ENCODE data around the gene ZSCAN30. TPM values are rescaled to one million over a fixed set of nuclear protein-coding genes. Genes with fewer than 3 reads are reported as not detected.

The ZSCAN30 gene
- total RNA-seq (10 to 100 TPM; 24.8 to 28.4 TPM), polyA plus RNA-seq (1 to 10 TPM; 4.3 to 7.5 (median 5.2) TPM), total RNA-seq (11.8 to 37.5 (median 21.1) reads per million in 6 experiments)

- Mint-ChIP-seq H3K4me3 (peak within 1 kb of the TSS; percentile 91 to 100 (median 99)), H3K4me1 (peaks cover 32 to 80% (median 76%) of the 10 kb centered on the region in 4 donors), H3K9me3 (peaks cover 0 to 13% (median 2%) of the 10 kb centered on the region in 9 donors), H3K36me3 (peaks cover 9 to 29% (median 25%) of the 10 kb centered on the region in 3 donors), H3K27me3 (peaks cover 0 to 1% (median 0%) of the 10 kb centered on the region in 5 donors), H3K27ac (peak within 1 kb of the TSS; percentile 96 to 100 (median 99))
- peak; percentile 94 for ATAC-seq
- peak; percentile 92 to 97 (median 94) for DNase-seq
- POLR2A ChIA-PET = interaction anchor here (0.6 to 3.6 kb wide), 9 partner anchors 10 to 313 kb away, joined by 3 to 59 read pairs (median 4); partner anchors contain the start of genes INO80C, ZNF24 and ZNF397
Measured at GRCh38 chr18:35290094-35290735, at the start of gene ZSCAN30. Gene ZSCAN30 (minus strand): TSS chr18:35290229. CDS start chr18:35264352, 25,877 bp downstream.

- ATAC-seq (no peak), DNase-seq (no peak)
- H3K27ac Mint-ChIP-seq = peak overlapping the region in 1 of 10 donors; percentile 35
- H3K36me3 Mint-ChIP-seq = peaks cover 5 to 88% (median 50%) of the 10 kb centered on the region in 3 donors
- no peaks in the 10 kb centered on the region for H3K27me3 Mint-ChIP-seq
- peaks cover 0 to 2% (median 0%) of the 10 kb centered on the region in 9 donors for H3K9me3 Mint-ChIP-seq
- H3K4me3 Mint-ChIP-seq = no peak overlapping the region
- POLR2A ChIA-PET = no interaction called here
- H3K4me1 Mint-ChIP-seq = peaks cover 27 to 70% (median 61%) of the 10 kb centered on the region in 4 donors
Measured at GRCh38 chr18:35337286-35337685, 47.3 kb upstream of the ZSCAN30 start.

GRCh38 chr18:35335866-35336265, 45.8 kb upstream of the ZSCAN30 start:
- ATAC-seq = no peak
- Mint-ChIP-seq H3K4me3 (peak overlapping the region in 1 of 10 donors; percentile 56), H3K27ac (peak overlapping the region in 4 of 10 donors; percentile 32 to 64 (median 56)), H3K4me1 (peaks cover 25 to 61% (median 54%) of the 10 kb centered on the region in 4 donors), H3K36me3 (peaks cover 5 to 83% (median 50%) of the 10 kb centered on the region in 3 donors), H3K9me3 (peaks cover 0 to 2% (median 0%) of the 10 kb centered on the region in 9 donors), H3K27me3 (no peaks in the 10 kb centered on the region)
- POLR2A ChIA-PET = no interaction called here
- DNase-seq = no peak

GRCh38 chr18:35334821-35335220, 44.8 kb upstream of the ZSCAN30 start:
- Mint-ChIP-seq H3K36me3 (peaks cover 5 to 73% (median 50%) of the 10 kb centered on the region in 3 donors), H3K9me3 (peaks cover 0 to 2% (median 0%) of the 10 kb centered on the region in 9 donors), H3K4me1 (peaks cover 22 to 53% (median 46%) of the 10 kb centered on the region in 4 donors), H3K27ac (peak overlapping the region in 5 of 10 donors; percentile 39 to 81 (median 52)), H3K27me3 (no peaks in the 10 kb centered on the region), H3K4me3 (peak overlapping the region in 1 of 10 donors; percentile 13)
- no peak for DNase-seq
- no peak for ATAC-seq
- POLR2A ChIA-PET = interaction anchor here (1.2 kb wide), 1 partner anchor 68 kb away, joined by 4 read pairs; no protein-coding TSS in a partner anchor

GRCh38 chr18:35334212-35334611, 44.2 kb upstream of the ZSCAN30 start:
- Mint-ChIP-seq H3K9me3 (peaks cover 0 to 2% (median 0%) of the 10 kb centered on the region in 9 donors), H3K27ac (peak overlapping the region in 5 of 10 donors; percentile 6 to 70 (median 34)), H3K36me3 (peaks cover 5 to 67% (median 44%) of the 10 kb centered on the region in 3 donors), H3K4me3 (no peak overlapping the region), H3K4me1 (peaks cover 18 to 47% (median 39%) of the 10 kb centered on the region in 4 donors), H3K27me3 (no peaks in the 10 kb centered on the region)
- ATAC-seq = no peak
- DNase-seq = no peak
- POLR2A ChIA-PET = interaction anchor here (1.2 kb wide), 1 partner anchor 67 kb away, joined by 4 read pairs; no protein-coding TSS in a partner anchor

GRCh38 chr18:35331367-35332087, 41.5 kb upstream of the ZSCAN30 start:
- H3K36me3 Mint-ChIP-seq = peaks cover 5 to 42% (median 24%) of the 10 kb centered on the region in 3 donors
- H3K4me1 Mint-ChIP-seq = peaks cover 9 to 26% (median 20%) of the 10 kb centered on the region in 4 donors
- peaks cover 0 to 3% (median 0%) of the 10 kb centered on the region in 9 donors for H3K9me3 Mint-ChIP-seq
- peak in 1 of 2 donors; percentile 37 for ATAC-seq
- H3K4me3 Mint-ChIP-seq = no peak overlapping the region
- no peaks in the 10 kb centered on the region for H3K27me3 Mint-ChIP-seq
- DNase-seq = no peak
- POLR2A ChIA-PET = no interaction called here
- no peak overlapping the region for H3K27ac Mint-ChIP-seq

- Mint-ChIP-seq H3K4me3 (no peak overlapping the region), H3K36me3 (peaks cover 5 to 18% (median 12%) of the 10 kb centered on the region in 3 donors), H3K9me3 (peaks cover 0 to 3% (median 0%) of the 10 kb centered on the region in 9 donors), H3K27ac (no peak overlapping the region), H3K4me1 (peaks cover 3 to 6% (median 6%) of the 10 kb centered on the region in 4 donors), H3K27me3 (no peaks in the 10 kb centered on the region)
- POLR2A ChIA-PET = no interaction called here
- ATAC-seq (no peak), DNase-seq (no peak)
Measured at GRCh38 chr18:35328868-35329267, 38.8 kb upstream of the ZSCAN30 start.

- no peak overlapping the region for H3K27ac Mint-ChIP-seq
- H3K4me3 Mint-ChIP-seq = no peak overlapping the region
- H3K9me3 Mint-ChIP-seq = peaks cover 0 to 3% (median 0%) of the 10 kb centered on the region in 9 donors
- ATAC-seq (no peak), DNase-seq (no peak)
- POLR2A ChIA-PET = no interaction called here
- H3K36me3 Mint-ChIP-seq = peaks cover 2 to 5% (median 3%) of the 10 kb centered on the region in 3 donors
- H3K27me3 Mint-ChIP-seq = peaks cover 0 to 1% (median 0%) of the 10 kb centered on the region in 5 donors
- no peaks in the 10 kb centered on the region for H3K4me1 Mint-ChIP-seq
Measured at GRCh38 chr18:35326695-35327387, 36.8 kb upstream of the ZSCAN30 start.

- ATAC-seq (no peak), DNase-seq (no peak)
- Mint-ChIP-seq H3K4me1 (no peaks in the 10 kb centered on the region), H3K27me3 (peaks cover 0 to 1% (median 0%) of the 10 kb centered on the region in 5 donors), H3K4me3 (no peak overlapping the region), H3K36me3 (peaks cover 2 to 5% (median 3%) of the 10 kb centered on the region in 3 donors), H3K27ac (no peak overlapping the region), H3K9me3 (peaks cover 0 to 3% (median 0%) of the 10 kb centered on the region in 9 donors)
- POLR2A ChIA-PET = no interaction called here
Measured at GRCh38 chr18:35324926-35325655, 35.1 kb upstream of the ZSCAN30 start.

GRCh38 chr18:35322486-35323458, 32.7 kb upstream of the ZSCAN30 start:
- DNase-seq = no peak
- H3K27ac Mint-ChIP-seq = peak overlapping the region in 1 of 10 donors; percentile 71
- H3K27me3 Mint-ChIP-seq = peaks cover 0 to 1% (median 0%) of the 10 kb centered on the region in 5 donors
- POLR2A ChIA-PET = no interaction called here
- no peaks in the 10 kb centered on the region for H3K4me1 Mint-ChIP-seq
- ATAC-seq = no peak
- H3K4me3 Mint-ChIP-seq = no peak overlapping the region
- H3K9me3 Mint-ChIP-seq = peaks cover 0 to 3% (median 0%) of the 10 kb centered on the region in 9 donors
- peaks cover 0 to 5% (median 3%) of the 10 kb centered on the region in 3 donors for H3K36me3 Mint-ChIP-seq

- H3K9me3 Mint-ChIP-seq = peaks cover 21 to 97% (median 57%) of the 10 kb centered on the region in 9 donors
- no peak overlapping the region for H3K4me3 Mint-ChIP-seq
- POLR2A ChIA-PET = no interaction called here
- H3K27ac Mint-ChIP-seq = no peak overlapping the region
- no peaks in the 10 kb centered on the region for H3K27me3 Mint-ChIP-seq
- no peak for ATAC-seq
- peaks cover 0 to 1% (median 0%) of the 10 kb centered on the region in 4 donors for H3K4me1 Mint-ChIP-seq
- no peak for DNase-seq
- peaks cover 22 to 70% (median 53%) of the 10 kb centered on the region in 3 donors for H3K36me3 Mint-ChIP-seq
Measured at GRCh38 chr18:35311496-35311895, 21.5 kb upstream of the ZSCAN30 start.
